ENCODE data around the gene TSKS.

Gene TSKS

DNA sequence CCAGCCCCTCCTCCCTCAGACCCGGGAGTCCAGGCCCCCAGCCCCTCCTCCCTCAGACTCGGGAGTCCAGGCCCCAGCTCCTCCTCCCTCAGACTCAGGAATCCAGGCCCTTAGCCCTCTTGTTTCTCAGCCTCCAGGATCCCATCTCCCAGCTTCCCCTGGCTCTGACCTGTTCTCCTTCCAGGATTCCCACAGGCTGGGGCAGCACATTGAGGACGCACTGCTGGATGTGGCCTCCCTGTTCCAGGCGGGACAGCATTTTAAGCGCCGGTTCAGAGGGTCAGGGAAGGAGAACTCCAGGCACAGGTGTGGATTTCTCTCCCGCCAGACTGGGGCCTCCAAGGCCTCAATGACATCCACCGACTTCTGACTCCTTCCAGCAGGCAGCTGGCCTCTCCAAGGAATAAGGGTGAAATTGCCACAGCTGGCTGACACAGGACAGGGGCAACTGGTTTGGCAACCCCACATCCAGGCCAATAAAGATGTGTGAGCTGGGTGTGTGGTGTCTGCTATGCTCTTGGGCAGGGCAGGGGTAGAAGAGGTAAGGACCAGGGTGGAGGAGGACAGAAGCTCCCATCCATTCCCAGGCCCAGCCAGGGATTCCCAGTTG is 49.8 kb downstream of the TSKS start:
- no peak for DNase-seq (ENCODE audit: low read depth, low spot score)

DNA sequence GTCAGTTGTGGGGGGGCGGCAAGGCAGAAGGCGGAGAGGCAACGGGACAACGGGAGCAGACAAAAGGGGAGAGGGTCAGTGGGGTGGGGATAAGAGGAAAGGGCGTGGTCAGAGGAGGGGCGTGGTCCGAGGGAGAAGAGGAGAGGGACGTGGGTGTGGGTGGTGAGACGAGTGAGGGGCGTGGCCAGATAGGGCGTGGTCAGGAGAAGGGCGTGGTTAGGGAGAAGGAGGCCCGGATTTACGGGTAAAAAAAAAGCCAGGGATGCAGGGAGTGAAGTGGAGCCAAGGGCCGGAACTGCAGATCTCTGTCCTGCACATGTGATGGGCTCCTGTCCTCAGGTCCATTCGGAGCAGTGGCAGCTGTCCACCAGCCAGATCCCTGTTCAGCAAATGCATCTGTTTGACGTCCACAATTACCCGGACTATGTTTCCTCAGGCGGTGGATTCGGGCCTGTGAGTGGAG is 50.7 kb downstream of the TSKS start:
- DNase-seq (ENCODE audit: low read depth, low spot score), result peak; percentile 35

DNA sequence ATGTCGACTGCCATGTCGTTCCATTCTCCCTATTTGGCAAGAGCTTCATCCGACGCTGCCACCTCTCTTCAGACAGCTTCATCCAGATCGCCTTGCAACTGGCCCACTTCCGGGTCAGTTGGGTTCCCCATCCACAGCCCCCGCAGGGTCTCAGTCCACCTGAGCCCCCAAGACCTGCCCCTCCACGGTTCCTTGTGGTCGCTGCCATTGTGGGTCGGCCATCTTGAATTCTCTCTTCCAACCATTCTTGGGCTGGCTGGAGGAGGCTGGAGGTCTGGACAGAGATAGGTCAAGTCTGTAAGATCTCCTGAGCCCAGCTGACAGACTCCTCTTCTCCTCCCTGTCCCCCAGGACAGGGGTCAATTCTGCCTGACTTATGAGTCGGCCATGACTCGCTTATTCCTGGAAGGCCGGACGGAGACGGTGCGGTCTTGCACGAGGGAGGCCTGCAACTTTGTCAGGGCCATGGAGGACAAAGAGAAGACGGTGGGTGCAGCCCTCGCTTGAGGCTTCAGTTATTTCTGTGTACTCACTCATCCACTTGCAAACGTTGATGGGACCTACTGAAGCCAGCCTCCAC is 52.6 kb downstream of the TSKS start:
- DNase-seq (ENCODE audit: low read depth, low spot score), result no peak

DNA sequence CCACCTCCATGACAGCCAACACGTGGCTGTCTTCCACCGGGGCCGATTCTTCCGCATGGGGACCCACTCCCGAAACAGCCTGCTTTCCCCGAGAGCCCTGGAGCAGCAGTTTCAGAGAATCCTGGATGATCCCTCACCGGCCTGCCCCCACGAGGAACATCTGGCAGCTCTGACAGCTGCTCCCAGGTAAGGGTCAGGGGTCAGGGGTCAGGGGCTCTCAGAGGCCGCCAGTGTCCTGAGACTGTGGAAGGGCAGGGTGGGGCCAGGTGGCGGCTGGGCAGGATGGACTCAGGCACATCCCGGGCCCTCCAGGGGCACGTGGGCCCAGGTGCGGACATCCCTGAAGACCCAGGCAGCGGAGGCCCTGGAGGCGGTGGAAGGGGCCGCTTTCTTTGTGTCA is 57.2 kb downstream of the TSKS start:
- DNase-seq (ENCODE audit: low read depth, low spot score), result no peak

DNA sequence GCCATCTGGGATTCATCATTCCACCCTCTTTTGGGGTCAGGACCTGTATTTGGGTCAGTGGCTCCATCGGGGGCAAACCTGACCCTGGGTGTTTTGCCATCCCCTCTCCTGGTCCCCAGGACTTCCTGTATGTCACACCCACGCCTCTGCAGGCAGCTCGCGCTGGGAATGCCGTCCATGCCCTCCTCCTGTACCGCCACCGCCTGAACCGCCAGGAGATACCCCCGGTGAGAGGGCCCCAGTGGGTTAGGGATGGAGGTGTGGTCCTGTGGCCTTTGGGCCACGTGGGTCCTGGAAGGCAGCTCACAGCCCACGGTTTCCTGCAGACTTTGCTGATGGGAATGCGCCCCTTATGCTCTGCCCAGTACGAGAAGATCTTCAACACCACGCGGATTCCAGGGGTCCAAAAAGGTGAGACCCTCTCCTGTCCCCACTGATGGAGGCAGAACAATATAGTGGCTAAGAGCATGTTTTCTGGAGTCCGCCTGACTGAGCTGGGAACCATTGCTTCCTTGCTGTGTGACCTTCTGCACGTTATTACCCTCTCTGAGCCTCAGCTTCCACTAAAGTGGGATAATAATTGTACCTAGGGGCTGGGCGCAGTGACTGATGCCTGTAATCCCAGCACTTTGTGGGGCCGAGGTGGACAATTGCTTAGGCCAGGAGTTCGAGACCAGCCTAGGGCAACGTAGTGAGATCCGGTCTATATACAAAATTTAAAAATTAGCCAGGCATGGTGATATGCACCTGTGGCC is 58.0 kb downstream of the TSKS start:
- DNase-seq (ENCODE audit: low read depth, low spot score), result no peak

DNA sequence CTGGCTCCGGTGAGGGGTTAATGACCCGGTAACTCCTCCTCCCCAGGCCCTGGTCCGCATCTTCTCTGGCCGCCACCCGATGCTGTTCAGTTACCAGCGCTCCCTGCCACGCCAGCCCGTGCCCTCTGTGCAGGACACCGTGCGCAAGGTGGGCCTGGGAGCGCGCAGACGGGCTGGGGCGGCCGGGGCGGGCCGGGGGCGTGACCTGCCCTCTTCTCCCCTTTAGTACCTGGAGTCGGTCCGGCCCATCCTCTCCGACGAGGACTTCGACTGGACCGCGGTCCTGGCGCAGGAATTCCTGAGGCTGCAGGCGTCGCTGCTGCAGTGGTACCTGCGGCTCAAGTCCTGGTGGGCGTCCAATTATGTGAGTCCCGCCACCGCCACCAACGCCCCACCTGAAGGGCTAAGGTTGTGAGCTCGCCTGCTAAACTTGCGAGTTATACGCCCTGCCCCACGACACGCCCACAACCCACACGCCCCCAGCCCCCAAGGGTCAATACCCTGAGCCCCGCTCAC is 61.8 kb downstream of the TSKS start:
- DNase-seq (ENCODE audit: low read depth, low spot score), result no peak

DNA sequence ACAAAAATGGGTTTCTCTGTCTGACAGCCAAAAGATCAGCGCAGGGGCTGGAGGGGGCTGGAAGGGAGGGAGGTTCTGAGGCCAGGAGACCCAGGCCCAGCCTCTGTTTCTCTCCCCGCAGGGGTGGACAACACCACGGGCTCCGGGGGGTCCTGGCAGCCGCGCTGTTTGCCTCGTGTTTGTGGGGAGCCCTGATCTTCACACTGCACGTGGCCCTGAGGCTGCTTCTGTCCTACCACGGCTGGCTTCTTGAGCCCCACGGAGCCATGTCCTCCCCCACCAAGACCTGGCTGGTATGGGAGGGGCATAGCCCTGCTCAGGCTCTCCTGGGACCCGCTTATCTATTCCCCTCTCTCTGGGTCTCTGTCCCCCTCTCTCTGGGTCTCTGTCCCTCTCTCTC is 62.5 kb downstream of the TSKS start:
- no peak for DNase-seq (ENCODE audit: low read depth, low spot score)

DNA sequence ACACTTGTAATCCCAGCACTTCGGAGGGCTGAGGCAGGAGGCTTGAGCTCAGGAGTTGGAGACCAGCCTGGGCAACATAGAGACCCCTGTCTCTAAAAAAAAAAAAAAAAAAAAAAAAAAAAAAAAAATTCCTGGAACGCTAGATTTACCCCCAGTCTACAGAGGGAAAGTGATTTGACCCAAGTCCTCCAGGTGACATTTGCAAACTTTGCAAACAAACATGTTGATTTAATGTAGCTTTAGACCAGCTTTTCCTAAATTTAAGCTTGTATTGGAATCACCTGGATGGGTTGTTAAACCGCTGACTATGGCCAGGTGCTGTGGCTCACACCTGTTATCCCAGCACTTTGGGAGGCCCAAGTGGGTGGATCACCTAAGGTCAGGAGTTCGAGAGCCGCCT is 63.7 kb downstream of the TSKS start:
- DNase-seq (ENCODE audit: low read depth, low spot score), result no peak

DNA sequence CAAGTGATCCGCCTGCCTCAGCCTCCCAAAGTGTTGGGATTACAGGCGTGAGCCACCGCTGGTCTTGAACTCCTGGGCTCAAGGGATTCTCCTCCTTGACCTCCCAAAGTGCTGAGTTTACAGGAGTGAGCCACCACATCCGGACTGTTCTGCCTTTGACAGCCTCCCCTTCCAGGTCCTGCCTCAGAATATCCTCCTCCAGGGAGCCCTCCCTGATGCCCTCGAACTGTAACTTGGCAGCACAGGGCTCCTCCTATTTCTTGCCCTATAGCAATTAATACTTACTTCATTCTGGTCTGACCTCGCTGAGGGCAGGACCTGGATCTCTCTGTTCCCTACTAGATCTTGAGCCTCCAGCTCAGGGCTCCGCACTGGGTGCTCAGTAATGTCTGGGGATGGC is 66.2 kb downstream of the TSKS start:
- no peak for DNase-seq (ENCODE audit: low read depth, low spot score)

DNA sequence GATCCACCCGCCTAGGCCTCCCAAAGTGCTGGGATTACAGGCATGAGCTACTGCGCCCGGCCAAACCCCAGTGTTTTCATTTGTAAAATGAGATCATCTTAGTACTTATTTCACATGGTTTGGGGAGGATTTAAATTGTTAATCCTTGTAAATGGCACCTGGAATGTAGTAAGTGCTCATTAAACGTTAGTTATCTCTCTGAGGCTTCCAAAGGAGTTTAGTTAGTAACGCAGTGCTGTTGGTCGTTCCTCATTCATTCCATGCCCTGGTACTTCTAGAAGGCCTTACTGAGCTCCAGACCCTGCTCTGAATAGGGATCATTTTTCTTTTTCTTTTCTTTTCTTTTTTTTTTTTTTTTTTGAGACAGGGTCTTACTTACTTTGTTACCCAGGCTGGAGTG is 67.0 kb downstream of the TSKS start:
- no peak for DNase-seq (ENCODE audit: low read depth, low spot score)

DNA sequence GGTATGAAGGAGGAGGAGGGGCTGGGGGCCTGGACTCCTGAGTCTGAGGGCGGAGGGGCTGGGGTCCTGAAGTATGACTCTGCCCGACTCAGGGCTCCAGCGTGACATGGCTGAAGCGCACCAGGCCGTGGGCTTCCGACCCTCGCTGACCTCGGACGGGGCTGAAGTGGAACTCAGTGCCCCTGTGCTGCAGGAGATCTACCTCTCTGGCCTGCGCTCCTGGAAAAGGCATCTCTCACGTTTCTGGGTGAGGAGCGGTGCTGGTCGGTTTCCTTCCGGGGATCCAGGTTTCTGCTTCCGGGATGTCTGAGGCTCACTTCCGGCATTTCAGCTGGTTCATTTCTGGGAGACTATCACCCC is 71.0 kb downstream of the TSKS start:
- no peak for DNase-seq (ENCODE audit: low read depth, low spot score)

DNA sequence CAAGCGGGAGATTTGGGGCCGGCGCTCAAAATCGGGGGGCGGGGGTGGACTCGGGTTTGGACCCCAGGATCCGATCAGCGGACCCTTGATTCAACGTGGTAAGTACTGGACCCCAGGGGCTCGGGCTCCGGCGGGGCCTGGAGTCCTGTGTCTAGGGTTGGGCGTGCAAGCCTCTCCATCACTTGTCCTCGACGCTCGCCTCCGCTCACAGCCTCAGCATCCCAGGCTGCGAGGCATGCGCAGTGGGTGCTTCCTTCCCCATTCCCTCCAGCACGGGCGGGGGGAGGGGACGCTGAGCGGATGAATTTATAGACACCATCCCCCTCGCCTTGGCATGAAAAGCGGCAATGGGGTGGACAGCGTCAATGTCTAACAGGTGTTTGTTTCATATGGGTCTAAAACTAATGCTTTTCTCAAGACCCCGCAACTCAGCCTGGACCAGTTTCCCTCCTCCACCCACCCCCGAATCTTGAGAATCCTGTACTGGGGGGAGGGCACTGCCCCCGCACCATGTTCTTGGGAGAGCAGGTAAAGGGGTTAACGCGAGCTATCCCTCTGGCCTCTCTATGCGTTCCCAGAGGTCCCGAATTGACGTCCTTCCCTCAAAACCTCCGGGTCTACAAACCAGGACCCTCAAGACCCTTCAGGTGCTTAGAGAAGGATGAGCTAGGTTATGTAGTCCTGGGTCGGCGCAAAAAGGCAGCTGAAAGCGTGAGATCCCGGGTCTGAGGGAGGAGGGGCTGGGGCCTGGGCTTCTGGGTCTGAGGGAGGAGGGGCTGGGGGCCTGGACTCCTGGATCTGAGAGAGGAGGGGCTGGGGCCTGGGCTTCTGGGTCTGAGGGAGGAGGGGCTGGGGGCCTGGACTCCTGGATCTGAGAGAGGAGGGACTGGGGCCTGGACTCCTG is 71.6 kb downstream of the TSKS start:
- no peak for DNase-seq (ENCODE audit: low read depth, low spot score)

DNA sequence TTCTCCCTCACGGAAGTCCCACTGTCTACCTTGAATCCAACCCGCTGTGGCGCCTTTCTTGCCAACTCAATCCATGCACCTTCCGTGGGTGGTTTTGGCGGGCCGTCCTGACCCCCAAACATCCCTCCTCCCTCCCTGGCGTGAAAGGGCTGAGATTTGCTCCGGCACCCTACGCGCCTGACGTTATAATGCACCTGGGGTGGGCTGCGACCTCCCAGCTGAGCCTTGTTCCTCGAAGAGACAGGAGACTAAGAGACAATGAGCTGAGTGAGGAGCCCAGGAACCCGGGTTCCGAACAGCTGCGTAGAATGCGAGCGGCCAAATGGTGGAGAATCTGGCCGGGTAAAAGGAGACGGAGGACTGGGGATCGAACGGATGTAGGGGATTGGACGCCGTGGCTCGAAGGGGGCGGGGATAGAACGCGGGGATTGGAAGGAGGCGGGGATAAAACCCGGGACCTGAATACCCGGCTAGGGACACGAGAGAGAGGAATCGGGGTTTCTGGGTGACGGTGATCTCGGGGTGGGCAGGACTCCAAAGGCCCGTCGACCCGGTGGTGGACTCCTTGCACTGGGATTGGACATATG is 72.4 kb downstream of the TSKS start, which contains the start of gene CPT1C:
Gene CPT1C, plus strand, starts transcription at position 461 of the 587 bp plus-strand sequence. CDS start 1,137 bp downstream, outside the sequence.
- DNase-seq (ENCODE audit: low read depth, low spot score), result peak; percentile 75

DNA sequence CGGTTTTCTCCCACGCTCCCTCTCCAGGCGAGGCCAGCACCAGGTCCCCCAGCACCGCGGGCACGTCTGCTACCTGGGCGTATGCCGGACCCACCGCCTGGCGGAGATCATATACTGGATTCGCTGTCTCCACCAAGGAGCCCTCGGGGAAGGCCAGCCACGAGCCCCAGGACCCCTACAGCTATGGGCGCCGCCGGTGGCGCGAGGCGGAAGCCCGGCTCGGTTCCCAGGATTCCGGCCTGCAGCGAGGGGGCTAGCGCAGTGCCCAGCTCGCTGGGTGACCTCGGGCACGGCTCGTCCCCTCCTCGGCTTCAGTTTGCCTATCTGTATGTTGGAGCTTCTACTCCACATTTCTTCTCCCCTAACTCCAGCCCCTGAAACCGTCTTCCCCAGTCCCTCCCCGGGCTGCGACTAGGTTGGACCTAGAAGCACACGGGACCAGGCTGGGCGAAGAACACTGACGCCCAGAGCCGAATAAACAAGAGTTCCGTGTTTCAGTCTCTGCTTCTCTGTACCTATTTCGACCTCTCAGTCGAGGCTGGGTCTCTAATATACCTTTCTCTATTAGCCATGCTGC is 72.9 kb downstream of the TSKS start:
- DNase-seq (ENCODE audit: low read depth, low spot score), result no peak
